ENCODE measurements around the gene NEMP2.

- TF ChIP-seq CTCF (IDR thresholded peaks at IDR 0.05; ENCODE audit: low read depth, low read length, poor library complexity, severe bottlenecking): no peak
- TF ChIP-seq EZH2phosphoT487 (IDR thresholded peaks at IDR 0.05; ENCODE audit: borderline replicate concordance, low read length): no peak
Measured at GRCh38 chr2:190529486-190530247, 4.9 kb downstream of the NEMP2 start.

All from DOHH2 (cell line).